Measurements from ENCODE around the gene CMA1.

DNA sequence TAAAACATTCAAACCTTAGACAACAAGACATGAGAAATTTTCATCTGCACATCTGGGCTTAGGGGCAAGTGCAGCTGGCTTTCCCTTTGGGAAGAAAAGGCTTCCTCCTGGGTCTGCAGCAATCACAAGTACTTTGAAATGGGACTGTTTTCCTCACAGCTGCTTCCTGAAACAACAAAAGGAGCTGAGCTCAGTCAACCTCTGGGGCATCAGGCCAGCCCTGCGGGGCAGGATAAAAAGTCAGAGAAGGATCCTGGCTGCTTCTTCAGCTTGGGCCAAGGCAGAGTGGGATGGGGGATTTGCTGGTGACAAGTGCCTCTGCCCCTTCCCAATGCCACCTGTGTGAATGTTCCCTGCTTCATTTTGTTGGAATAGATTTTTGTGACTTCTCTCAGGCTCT lies 49.3 kb downstream of the CMA1 start:
- TF ChIP-seq EZH2 (IDR thresholded peaks at IDR 0.05; ENCODE audit: insufficient read depth, poor library complexity, severe bottlenecking) (no peak), EZH2phosphoT487 (IDR thresholded peaks at IDR 0.05; ENCODE audit: insufficient read depth, low read depth) (no peak)

Measured in GM23248 (cell line).